HepG2 (cell line): ENCODE data around the gene ADGRG1. TPM values are rescaled to one million over a fixed set of nuclear protein-coding genes. Genes with fewer than 3 reads are reported as not detected.

Experiments
- GABPA ChIP-seq, 2 experiments: IDR thresholded peaks; 2 replicates each; pipeline ENCODE4 v1.6.1; 2011 to 2016; ENCODE audit warnings: low read depth in 2 of 2, low read length in 1 of 2, missing biosample characterization in 1 of 2, missing genetic modification characterization in 1 of 2
- KDM5A ChIP-seq: fragments of 200-600 bp; sonication (generic); IDR thresholded peaks from 2 replicates; pipeline ENCODE4 v1.7.0; 2018; ENCODE audit warnings: antibody characterized with exemption, mild to moderate bottlenecking, low read length, borderline replicate concordance
- ZNF24 ChIP-seq: fragments of 450-650 bp; IDR thresholded peaks from 2 replicates; pipeline ENCODE4 v1.6.1; 2017; ENCODE audit warnings: antibody characterized with exemption, mild to moderate bottlenecking
- ZNF274 ChIP-seq: sonication (generic); formaldehyde crosslinking; IDR thresholded peaks from 2 replicates; pipeline ENCODE4 v1.5.1; 2020; ENCODE audit warnings: mild to moderate bottlenecking, missing genetic modification reagents
- ZNF343 ChIP-seq: sonication (generic); formaldehyde crosslinking; IDR thresholded peaks from 2 replicates; pipeline ENCODE4 v1.4.0; 2020; ENCODE audit warnings: mild to moderate bottlenecking, missing genetic modification reagents
- ZNF432 ChIP-seq: sonication (generic); formaldehyde crosslinking; IDR thresholded peaks from 2 replicates; pipeline ENCODE4 v1.5.0; 2020; ENCODE audit warnings: missing genetic modification reagents, mild to moderate bottlenecking, borderline replicate concordance
- ZNF484 ChIP-seq: sonication (generic); formaldehyde crosslinking; IDR thresholded peaks from 2 replicates; pipeline ENCODE4 v1.5.1; 2020; ENCODE audit warnings: mild to moderate bottlenecking, low read depth, missing genetic modification reagents, borderline replicate concordance
- polyA plus RNA-seq, 8 experiments: library from polyadenylated mRNA; depleted of rRNA in 3 of 8; stranded (reverse) in 7 of 8; unstranded in 1 of 8; fragments of >200 nt; fragmentation: Illumina TruSeq in 4 of 8; extraction: Trizol in 4 of 8; gene quantifications; 2 replicates each; pipeline versions ENCODE4 v1.2.1 to v1.2.3, GENCODE V29; 2011 to 2016; ENCODE audit warnings: low read depth in 4 of 8, missing spikeins in 1 of 8, mixed read lengths in 1 of 8; ENCODE audit not compliant: insufficient read depth in 1 of 8
- total RNA-seq, 5 experiments: library from RNA; depleted of rRNA; stranded (reverse); fragments of >200 nt; fragmentation: Illumina TruSeq; extraction: Trizol; gene quantifications; 2 replicates each; pipeline ENCODE4 v1.2.3, GENCODE V29; 2016; ENCODE audit warnings: low read depth in 1 of 5
- TF ChIP-seq, protein P1 (sequence below): sonication (generic); formaldehyde crosslinking; IDR thresholded peaks from 2 replicates; pipeline ENCODE4 v1.8.0; 2022; ENCODE audit warnings: missing genetic modification reagents, mild to moderate bottlenecking, borderline replicate concordance
- TF ChIP-seq, protein P2 (sequence below): sonication (generic); formaldehyde crosslinking; IDR thresholded peaks from 2 replicates; pipeline ENCODE4 v1.8.1; 2023; ENCODE audit warnings: mild to moderate bottlenecking, missing genetic modification reagents
- TF ChIP-seq, protein P3 (sequence below): IDR thresholded peaks from 2 replicates; pipeline ENCODE4 v1.6.1; 2016; ENCODE audit warnings: low read depth, borderline replicate concordance
- TF ChIP-seq, protein P4 (sequence below): sonication (generic); formaldehyde crosslinking; IDR thresholded peaks from 2 replicates; pipeline ENCODE4 v1.5.0; 2020; ENCODE audit warnings: missing genetic modification reagents

Gene ADGRG1
- total and polyA plus RNA-seq, 2 of the 13 experiments (the other 11 are each of a cell fraction or from before 2014, with no cell fraction given): 2.7 to 5.9 TPM

DNA sequence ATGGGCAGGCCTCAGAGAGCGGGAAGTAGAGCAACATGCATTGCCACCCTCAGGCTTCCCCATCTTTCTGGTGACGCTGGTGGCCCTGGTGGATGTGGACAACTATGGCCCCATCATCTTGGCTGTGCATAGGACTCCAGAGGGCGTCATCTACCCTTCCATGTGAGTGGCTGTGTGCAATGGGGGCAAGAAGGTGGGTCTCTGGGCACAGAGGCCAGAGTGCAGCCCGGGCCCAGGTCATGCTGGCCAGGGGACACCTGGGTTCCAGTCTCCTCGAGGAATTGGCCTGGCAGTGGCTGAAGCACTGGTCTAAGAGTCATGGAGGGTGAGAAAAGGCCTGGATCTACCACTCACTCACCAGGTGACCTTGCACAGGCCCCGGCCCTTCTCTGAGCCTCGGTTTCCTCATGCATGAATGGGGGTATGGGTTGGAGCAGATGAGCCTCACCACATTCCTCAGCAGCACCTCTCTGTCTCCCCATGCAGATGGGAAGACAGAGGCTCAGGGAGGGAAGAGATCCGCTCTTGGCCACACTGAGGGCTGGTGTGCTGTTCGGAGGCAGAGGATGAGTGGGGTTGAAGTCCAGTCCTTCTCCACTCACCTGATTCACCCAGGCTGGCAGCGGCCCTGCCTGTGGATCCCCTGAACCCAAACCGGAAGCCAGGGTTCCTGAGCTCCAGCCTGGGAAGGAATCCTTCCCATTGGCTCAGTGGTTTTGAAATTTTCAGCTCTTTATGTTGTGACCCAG lies 32.5 kb downstream of the ADGRG1 start (continued):
- no peak for TF ChIP-seq KDM5A
- no peak for TF ChIP-seq GABPA (IDR thresholded peaks at IDR 0.05; ENCODE audit: low read depth, low read length)
- TF ChIP-seq GABPA (CRISPR knock-in tag; IDR thresholded peaks at IDR 0.05; ENCODE audit: low read depth): peak; percentile 85
- no peak for TF ChIP-seq ZNF24
- TF ChIP-seq ZNF343 (CRISPR knock-in tag): no peak; the same call in 1 of the 2 replicates
- TF ChIP-seq ZNF484 (CRISPR knock-in tag): no peak
- TF ChIP-seq, protein P1, sequence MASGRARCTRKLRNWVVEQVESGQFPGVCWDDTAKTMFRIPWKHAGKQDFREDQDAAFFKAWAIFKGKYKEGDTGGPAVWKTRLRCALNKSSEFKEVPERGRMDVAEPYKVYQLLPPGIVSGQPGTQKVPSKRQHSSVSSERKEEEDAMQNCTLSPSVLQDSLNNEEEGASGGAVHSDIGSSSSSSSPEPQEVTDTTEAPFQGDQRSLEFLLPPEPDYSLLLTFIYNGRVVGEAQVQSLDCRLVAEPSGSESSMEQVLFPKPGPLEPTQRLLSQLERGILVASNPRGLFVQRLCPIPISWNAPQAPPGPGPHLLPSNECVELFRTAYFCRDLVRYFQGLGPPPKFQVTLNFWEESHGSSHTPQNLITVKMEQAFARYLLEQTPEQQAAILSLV (CRISPR knock-in tag): 0 out of 2 replicates have a peak, but pooled peaks have one; percentile 66
- TF ChIP-seq, protein P2, sequence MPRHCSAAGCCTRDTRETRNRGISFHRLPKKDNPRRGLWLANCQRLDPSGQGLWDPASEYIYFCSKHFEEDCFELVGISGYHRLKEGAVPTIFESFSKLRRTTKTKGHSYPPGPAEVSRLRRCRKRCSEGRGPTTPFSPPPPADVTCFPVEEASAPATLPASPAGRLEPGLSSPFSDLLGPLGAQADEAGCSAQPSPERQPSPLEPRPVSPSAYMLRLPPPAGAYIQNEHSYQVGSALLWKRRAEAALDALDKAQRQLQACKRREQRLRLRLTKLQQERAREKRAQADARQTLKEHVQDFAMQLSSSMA (CRISPR knock-in tag): 0 out of 2 replicates have a peak, but pooled peaks have one; percentile 17
- TF ChIP-seq, protein P3, sequence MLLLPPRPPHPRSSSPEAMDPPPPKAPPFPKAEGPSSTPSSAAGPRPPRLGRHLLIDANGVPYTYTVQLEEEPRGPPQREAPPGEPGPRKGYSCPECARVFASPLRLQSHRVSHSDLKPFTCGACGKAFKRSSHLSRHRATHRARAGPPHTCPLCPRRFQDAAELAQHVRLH (CRISPR knock-in tag): 0 out of 2 replicates have a peak, but pooled peaks have one; percentile 8
- TF ChIP-seq ZNF274 (CRISPR knock-in tag): peak; percentile 76; the same call in 1 of the 2 replicates
- no peak for TF ChIP-seq ZNF432 (CRISPR knock-in tag)
- TF ChIP-seq, protein P4, sequence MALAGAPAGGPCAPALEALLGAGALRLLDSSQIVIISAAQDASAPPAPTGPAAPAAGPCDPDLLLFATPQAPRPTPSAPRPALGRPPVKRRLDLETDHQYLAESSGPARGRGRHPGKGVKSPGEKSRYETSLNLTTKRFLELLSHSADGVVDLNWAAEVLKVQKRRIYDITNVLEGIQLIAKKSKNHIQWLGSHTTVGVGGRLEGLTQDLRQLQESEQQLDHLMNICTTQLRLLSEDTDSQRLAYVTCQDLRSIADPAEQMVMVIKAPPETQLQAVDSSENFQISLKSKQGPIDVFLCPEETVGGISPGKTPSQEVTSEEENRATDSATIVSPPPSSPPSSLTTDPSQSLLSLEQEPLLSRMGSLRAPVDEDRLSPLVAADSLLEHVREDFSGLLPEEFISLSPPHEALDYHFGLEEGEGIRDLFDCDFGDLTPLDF (CRISPR knock-in tag): no peak
